GM21367 (cell line): ENCODE measurements around the gene HTRA2.

ENCODE experiments used
- ATAC-seq: cut with Tn5 transposase; IDR thresholded peaks from one replicate; pipeline ENCODE4 v1.9.1; 2021; ENCODE audit not compliant: unreplicated experiment

Gene HTRA2

GRCh38 chr2:74499940-74500577 is 29.7 kb upstream of the HTRA2 start:
- no peak for ATAC-seq

- no peak for ATAC-seq
These were observed 29.2 kb upstream of the HTRA2 start for GRCh38 chr2:74500578-74500946.

- no peak for ATAC-seq
These were observed 28.2 kb upstream of the HTRA2 start for GRCh38 chr2:74501335-74502071.

GRCh38 chr2:74502147-74502719 is 27.5 kb upstream of the HTRA2 start:
- no peak for ATAC-seq

- ATAC-seq: no peak
These were observed 26.8 kb upstream of the HTRA2 start for GRCh38 chr2:74502720-74503505.

GRCh38 chr2:74503506-74504475 is 25.9 kb upstream of the HTRA2 start:
- no peak for ATAC-seq

GRCh38 chr2:74504591-74504990 is 25.1 kb upstream of the HTRA2 start:
- no peak for ATAC-seq

- ATAC-seq: no peak
These were observed 24.1 kb upstream of the HTRA2 start for GRCh38 chr2:74505448-74506246.

GRCh38 chr2:74507145-74507925 is 22.4 kb upstream of the HTRA2 start, which contains the start of gene PCGF1:
PCGF1 (minus strand) TSS chr2:74507695; CDS start chr2:74507668, 27 bp downstream.
- peak; percentile 88 for ATAC-seq

GRCh38 chr2:74507926-74508520 is 21.7 kb upstream of the HTRA2 start:
- ATAC-seq: peak; percentile 5

- ATAC-seq: no peak
These were observed 19.5 kb upstream of the HTRA2 start for GRCh38 chr2:74510272-74510671.

- ATAC-seq: no peak
These were observed 18.4 kb upstream of the HTRA2 start for GRCh38 chr2:74511104-74511989.

- no peak for ATAC-seq
These were observed 16.8 kb upstream of the HTRA2 start for GRCh38 chr2:74512744-74513604.

GRCh38 chr2:74513605-74514367 is 15.9 kb upstream of the HTRA2 start:
- ATAC-seq: no peak

GRCh38 chr2:74514368-74515270 is 15.1 kb upstream of the HTRA2 start, which contains the start of gene TLX2:
TLX2 (plus strand) TSS chr2:74514450; CDS start chr2:74514807, 357 bp downstream.
- ATAC-seq: no peak
